ENCODE results near the gene SMG1.

The SMG1 gene

DNA sequence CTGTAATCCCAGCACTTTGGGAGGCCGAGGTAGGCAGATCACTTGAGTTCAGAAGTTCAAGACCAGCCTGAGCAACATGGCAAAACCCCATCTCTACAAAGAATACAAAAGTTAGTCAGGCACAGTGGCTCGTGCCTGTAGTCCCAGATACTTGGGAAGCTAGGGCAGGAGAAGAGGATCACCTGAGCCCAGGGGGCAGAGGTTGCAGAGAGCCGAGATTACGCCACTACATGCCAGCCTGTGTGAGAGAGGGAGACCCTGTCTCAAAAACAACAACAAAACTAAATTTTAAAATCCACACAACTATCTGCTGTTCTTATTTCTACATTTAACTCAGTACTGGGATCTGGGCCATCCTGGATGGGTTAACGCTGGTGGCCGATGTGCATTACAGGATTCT, 83.6 kb downstream of the SMG1 start:
- no peak for DNase-seq

DNA sequence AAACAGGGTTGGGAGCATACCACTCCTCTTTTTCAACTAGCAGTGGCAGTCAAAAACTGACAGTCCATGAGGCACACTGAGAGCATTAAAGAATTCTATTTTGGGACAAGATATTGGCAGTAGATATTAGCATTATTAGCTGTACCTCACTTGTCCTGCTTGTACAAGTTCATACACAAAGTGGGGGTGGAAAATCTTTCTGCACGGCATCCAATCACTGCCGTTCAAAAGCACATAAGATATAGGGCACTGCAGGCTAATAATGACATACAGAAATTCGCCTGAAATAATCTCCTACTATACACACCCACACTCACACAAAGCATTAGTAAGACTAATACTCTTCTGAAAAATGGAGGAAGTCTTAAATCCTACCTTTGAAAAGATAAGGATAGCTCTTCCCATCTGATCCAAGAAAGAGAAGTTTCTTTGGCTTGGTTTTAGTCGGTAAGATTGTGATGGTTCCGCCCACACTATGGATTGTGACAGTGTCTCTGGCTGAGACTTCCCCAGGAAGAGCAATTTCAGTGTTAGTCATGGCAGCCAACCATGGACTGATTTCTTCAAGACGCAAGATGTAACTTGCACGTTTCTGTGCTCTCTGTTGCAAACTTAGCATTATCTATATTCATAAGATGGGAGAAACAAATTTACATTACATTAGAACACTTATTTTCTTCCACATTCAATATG, 84.2 kb downstream of the SMG1 start:
- DNase-seq, result no peak

DNA sequence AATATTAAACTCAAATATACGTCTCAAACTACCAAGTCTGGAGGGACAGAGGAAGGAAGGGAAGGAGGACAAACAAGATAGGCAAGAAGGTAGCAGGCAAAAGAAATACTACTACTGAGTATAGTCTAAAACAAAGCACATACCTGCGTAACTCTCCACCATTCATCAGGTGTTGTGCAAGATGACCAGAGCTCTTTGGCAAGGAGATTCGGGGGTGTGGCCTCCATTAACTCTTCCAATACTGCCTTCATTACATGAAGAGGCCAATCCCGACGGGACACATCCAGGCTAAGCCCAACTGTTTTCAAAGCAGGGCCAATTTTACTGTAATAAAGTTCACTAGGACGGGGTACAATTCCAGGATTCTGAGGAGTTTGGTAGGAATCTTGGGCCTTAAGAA, 86.7 kb downstream of the SMG1 start:
- no peak for DNase-seq

DNA sequence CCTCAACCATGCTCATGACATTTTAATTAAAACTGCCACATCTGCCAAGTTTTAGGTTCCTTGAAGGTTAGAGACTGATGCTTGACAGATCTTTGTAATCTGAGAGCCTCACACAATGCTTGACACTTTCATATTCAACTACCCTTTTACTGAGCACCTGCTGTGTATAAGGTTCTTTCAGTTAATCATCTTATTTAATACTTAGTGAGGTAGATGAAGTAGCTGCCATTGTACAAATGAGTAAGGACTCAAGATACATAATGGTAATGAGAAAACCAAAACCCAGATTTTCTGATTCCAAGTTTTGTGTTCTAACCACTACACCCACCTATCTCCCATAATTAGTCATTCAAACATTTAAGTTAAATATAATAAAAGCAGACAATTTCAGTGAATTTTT, 89.5 kb downstream of the SMG1 start:
- DNase-seq, result no peak

DNA sequence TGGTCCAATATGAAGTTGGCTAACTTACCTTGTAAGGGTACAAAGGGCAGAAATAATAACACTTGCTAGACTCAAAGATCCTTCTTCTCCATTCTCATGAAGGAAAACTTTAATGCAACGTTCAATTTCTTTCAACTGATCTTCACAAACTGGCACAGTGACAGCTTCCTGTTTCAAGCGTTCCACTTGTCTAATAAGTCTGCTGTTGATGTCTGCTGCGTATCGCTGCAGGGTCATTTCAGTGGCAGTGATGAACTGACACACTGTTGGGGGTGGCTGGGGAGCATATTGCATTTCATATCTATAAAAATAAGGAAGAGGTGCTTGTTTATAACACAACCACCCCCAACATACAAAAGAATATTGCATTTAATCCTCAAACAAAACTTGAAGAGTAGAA, 91.3 kb downstream of the SMG1 start:
- DNase-seq, result no peak

DNA sequence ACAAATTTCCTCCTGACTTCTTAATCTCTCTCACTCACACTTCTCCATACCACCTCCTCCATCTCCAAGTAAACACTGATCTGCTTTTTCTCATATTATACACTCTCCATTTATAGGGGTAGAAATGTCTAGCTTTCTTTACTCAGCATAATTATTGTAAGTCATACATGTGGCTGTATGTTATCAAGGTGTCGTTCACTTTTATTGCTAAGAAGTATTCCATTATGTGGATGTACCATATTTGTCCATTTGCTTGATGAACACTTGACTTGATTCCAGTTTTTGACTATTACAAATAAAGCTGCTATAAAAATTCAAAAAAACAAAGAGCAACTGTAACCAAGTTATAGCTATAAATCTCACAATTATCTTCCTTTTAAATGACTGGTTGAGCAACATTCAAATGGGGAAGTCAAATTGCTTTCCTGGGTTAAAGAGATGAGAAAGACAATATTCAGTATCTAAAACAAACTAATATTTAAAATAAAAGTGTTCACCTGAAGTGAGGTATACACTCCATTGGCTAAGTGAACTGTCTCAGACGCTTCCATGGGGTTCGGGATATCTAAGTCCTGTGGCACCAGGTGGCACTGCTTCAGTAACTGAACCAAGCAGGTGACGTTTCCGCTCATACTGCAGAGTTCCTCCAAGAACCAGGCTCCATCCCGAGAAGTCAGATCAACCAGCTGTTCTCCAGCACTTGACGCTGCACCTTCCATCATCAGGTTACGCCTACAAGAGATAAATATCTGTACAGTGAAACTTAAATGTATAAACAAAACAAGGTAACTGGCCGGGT, 92.3 kb downstream of the SMG1 start:
- DNase-seq, result no peak

DNA sequence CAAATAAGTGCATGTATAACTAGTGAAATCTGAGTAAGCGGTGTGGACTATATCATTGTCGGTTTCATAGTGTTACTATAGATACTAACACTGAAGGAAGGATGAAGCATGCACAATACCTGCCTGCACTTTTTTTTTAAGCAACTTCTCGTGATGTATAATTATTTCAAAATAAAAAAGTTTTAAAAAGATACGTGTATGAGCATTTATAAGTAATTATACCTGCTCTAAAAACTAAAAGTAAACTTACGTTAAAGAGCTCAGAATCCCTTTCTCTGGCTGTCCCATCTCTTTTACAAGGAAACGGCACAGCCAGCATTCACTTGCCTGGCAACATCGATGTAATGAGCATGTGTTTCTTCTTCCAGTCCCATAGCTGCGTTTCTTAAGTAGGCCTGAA, 93.6 kb downstream of the SMG1 start:
- no peak for DNase-seq

DNA sequence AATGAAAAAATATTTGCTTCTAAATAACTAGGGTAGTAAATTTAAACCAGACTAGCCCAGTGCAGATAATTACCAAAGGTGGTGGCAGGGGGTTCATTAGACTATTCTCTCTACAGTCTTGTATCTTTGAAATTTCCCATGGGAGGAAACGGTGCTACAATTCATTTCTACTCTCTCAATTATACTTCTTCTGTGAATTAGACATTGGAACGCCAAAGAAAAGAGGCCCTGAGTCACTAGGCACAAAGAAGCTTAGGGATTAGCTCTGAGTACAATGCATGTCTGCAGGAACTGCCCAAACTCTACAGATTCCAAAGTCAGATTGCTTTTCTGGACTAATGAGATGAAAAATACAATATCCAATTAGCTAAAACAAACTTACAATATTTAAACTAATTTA, 94.2 kb downstream of the SMG1 start:
- DNase-seq, result no peak

DNA sequence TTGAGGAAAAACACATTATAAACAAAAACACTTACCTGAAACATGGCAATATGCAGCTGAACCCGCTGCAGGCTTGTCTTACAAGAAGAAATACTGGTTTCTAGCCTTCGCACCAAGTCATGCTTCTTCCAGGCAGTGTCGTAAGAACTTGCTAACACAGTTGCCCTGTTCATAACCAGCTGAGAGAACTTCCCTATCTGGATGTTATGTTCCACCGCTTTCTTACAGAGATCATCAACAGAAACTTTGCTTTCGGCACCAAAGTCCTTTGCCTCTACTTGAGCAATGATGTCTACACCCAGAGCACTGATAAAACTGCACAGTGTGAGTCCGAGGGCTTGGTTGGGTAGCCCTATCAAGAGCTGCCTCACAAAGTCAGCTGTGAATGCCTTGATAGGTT, 97.0 kb downstream of the SMG1 start:
- no peak for DNase-seq

DNA sequence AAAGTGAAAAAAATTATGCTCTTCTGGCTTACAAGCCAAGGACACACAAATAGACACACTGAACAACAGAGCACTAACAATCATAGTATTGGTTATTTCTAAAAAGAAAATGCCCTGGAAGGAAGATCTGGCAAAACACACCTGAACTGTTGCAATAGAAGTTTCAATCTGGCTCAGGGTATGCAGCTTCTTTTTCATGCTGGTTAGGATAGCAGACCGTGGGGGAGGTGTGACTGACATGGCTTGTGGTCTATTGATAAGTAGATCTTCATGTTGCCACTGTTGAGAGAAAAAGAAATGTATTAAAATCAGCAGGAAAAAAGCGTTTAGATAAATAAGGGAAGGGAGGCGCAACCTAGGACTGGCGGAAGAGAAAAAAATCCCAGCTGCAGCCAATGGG, 98.3 kb downstream of the SMG1 start:
- DNase-seq, result no peak

DNA sequence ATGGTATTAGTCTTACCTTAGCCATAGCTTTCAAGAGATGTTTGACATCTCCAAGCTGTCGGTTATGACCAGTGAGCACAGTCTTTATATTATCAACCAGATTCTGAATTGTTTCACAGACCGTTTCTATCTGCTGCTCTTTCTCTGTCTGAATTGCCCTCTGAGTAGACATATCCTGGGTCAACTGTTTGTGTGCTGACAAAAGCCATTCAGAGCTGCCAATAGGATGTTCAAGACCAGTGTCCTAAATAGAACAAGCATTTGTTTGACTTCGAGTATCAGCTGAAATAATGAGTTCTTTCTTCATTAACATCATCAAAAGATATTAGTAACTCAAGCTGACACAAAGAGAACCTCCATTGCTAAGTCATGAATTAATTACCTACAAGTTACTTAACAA, 109.9 kb downstream of the SMG1 start:
- DNase-seq, result no peak

DNA sequence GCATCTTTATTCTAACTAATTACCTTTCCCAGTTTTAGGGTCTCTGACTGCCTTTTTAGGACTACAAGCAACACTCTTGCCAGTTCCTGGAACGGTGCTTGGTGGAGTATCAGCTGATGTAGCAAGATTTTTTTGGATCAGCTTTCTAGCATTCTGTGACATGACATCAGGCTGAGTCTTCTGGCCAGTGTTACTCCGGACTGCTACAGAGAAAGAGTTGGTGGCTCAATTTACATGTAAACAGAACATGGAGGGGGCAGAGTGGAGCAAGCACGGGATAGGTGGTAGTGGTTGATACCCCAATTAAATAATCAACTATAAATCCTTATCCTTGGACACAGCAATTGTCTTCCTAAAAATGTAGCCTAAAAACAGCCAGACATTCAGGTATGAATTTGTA, 114.3 kb downstream of the SMG1 start:
- DNase-seq, result no peak

DNA sequence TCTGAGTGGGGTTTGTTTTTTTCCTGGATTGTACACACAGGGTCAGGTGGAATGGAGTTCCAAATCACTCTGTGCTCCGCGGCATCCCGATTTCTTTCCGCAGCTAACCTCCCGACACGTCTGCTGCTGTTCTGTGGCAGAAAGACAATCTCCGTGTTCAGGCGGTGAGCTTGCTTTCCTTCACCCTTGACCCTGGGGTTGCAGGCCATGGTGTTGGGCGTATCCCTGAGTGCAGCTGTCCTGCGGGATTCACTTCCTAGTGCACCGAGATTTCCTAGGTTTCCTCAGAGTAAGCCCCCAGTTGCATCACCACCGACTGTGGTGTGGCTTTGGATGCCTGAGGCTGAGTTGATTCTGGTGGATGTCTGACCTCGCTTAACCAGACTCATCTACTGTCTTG, 117.0 kb downstream of the SMG1 start:
- no peak for DNase-seq

DNA sequence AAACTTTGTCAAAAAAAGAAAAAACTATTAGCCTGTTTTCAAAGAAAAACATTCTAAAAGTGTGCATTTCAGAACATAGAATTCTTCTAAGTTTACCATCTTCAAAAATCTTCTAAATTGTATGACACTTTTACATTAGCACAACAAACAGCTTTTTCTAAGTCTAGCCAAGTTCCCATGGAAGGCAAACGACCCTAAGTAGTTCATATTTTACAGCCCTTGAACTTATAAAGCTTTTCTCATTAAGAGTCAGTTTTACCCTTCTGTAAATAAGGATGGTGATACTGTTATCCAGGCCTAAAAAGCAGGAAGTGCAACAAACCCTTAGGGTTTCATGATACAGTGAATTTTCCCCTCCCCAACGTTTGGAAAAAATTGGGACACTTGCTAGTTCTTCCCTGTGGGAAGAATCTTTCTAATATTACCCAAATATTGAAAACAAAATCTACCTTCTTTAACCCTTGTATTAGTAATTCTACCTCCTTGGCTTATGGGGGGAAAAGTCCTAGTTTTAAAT, 120.9 kb downstream of the SMG1 start:
- no peak for DNase-seq

DNA sequence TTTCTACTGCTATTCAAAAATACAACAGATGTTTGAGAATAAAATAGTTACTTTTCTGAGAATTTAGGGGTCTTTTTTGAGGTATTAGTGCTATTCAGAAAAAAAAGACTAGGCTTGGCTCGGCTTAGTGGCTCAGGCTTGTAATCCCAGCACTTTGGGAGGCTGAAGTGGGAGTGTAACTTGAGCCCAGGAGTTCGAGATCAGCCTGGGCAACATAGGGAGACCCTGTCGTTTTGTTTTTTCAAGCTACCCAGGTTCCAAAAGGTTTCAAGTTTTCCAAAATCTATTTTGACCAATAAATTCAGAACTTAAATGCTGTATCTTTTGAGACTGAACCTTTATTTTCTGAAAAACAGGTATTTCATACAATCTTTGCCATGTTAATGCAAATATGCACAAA, 121.7 kb downstream of the SMG1 start:
- no peak for DNase-seq

DNA sequence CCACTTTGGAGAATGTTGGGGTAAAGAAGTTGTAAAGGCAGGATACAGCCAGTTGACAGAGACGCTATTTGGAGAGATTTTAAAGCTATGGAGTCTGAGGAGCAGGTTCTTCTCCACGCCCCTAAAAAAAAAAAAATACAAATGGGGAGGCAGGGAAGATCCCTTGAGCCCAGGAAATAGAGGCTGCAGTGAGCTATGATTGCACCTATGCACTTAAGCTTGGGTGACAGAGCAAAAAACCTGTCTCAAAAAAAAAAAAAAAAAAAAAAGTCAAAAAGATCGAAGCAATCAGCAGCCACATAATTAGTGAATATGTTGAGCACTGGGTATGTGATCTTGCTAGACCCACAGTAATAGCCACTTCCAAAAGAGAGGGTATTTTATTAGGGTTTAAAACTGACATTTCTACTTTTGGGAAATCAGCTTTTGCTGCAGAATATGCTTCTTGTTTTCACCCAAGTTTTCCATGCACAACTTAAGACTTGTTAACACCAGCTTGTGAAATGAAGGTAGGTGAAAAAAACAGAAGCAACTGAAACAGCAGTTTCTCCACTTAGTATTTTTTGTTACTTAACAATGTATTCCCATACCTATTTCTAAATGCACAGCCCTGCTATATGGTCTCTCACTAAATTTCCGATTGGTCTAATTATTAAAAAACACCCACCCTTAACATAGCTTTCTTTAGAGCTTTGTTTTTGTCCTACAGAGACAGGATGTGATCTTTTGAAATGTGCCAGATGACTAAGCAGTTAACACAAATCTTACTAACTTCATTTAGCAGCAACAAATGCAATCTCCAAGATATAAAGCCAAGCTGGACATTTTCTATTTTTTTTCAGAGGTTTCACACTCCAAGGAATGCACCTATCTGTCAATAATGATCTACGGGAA, 122.4 kb downstream of the SMG1 start:
- DNase-seq, result no peak

DNA sequence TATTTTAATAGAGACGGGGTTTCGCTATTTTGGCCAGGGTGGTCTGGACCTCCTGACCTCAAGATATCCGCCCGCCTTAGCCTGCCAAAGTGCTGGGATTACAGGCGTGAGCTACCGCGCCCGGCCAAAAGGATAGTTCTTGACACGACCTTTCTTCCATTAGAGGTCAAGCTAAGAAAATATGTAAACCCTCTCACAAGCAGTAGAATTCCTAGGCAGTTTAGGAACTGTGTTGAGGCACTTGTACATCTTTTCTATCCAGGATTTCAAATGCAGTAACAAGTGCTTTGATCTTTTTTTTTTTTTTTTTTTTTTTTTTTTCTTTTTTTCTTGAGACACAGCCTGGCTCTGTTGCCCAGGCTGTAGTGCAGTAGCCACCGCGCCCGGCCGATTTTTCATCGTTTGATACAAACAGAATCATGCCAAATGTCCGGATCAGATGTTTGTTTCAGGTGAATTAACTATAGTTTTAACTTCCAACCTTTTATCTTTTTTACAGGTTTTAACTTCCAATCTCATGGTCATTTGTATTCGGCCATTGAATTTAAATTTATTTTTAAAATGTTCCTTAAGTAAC, 123.4 kb downstream of the SMG1 start:
- no peak for DNase-seq

DNA sequence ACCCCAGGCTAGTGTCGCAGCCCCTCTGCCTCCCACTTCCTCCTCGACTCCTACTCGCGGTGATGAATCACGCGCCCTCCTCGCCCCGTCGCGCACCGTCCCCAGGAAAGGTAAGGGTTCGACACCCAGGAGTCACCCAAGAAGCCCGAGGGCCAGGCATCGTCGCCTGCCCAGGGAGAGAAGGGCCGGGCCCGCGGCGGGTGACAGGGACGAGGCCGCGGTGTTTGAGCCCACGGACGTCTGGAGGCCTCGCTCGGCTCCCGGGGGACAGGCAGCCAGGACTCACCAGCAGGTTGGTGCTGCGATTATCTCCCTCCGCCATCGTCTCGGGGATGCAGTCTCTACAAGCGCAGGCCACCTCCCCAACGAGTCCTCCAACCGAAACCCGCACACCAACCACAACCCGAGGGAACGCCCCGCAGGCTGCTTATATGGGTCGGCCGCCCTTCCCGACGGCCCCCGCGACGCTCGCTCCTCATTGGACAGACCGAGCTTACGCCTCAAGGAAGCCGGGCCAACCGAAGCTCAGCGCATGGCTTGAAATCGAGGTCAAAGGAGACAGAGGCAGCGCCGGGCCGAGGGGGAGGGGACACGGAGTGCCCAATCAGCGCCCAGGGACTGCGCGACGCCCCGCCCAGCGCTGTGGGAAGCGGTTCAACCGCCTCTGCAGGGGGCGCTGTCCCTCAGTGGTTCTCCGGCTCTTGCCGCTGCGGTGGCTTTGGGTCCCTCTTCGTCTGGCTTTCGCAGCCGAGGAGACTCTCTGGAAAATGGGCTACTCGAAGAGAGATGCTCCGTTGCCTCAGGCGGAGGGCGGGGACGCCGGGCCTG, 124.8 kb downstream of the SMG1 start, which contains the start of gene ARL6IP1:
Gene ARL6IP1, minus strand, starts transcription at position 405 of the 828 bp plus-strand sequence. Its CDS starts 83 bp downstream, at position 322.
- DNase-seq, result peak; percentile 99

DNA sequence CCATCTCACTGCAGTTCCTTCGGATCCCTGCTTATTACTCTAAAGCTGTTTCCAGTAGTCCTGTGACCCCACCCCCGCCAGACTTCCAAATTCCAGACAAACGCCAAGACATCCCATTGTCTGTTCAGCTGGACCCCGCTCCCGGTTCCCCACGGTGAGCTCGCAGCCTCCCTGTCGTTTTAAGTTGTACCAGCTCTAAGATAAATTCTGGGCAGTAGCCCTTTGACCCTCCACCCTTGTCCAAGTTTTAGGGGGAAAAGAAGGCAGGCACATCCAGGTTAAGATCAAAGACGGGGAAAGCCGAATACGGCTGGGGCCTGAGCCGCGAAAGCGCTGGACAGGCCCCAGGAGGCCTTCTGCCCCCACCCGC, 125.4 kb downstream of the SMG1 start:
- peak; percentile 40 for DNase-seq

DNA sequence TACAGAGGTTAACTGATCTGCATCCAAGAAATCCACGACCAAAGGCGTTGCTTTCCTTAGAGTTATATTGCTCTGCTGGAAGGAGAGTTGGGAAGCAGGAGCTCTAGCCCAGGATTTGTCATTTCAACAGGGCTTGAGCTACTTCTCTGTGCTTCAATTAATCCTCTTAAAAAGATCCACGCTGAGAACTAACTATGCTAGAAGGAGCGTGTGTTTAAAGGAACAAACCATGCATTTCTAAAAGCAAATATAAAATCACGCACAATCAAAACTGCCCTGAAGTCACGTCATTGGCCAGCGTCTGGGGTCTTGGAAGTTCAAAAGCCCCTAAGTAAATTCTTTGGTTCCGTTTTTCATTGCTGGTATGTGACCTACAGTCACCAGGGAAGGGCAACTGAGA, 125.9 kb downstream of the SMG1 start:
- DNase-seq, result no peak

DNA sequence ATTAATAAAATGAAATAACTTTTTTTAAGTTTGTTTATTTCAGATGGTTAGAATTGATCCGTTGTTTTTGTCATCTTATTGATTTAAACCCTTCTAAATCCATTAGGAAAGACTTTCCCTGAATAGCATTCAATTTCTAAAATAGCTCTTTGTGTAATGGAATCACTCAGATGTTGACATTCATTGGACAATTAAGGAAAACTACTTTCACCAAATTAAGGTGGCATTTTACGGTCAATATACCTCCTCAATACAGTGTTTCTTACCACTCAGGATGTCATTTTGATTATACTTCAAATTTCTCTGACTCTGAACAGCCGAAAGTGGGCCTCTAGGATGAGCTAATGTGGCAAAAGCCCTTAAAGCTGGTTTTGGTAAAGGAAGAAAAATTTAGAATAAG, 126.7 kb downstream of the SMG1 start:
- DNase-seq, result no peak

DNA sequence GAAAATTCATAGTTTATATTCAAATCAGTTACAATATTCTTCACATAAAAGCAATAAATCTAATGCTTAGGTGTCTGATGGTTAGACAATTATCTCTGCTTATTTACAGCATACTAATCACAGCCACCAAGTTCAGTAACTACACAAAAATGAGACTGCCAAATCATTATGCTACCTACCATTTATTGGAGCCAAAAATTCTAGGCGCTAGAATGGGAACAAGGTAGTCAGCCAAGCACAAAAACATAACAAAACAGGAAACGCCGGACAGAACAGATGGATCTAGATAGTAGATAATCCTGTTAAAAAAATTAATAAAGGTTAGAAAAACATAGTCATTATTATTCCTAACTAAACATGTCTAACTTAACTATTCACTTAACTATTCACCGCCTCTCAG, 128.5 kb downstream of the SMG1 start:
- no peak for DNase-seq

Data from right hindlimb (tissue), 1 donor.